ENCODE results near the gene NDUFAF7.
"Not testable (repeated sequence)": the region's sequence is repeated elsewhere in the genome, so short reads cannot be mapped to it uniquely, and the experiment has no call there.

The NDUFAF7 gene

GRCh38 chr2:37283207-37283606 is 51.7 kb downstream of the NDUFAF7 start:
- DNase-seq: peak; percentile 88

DNA sequence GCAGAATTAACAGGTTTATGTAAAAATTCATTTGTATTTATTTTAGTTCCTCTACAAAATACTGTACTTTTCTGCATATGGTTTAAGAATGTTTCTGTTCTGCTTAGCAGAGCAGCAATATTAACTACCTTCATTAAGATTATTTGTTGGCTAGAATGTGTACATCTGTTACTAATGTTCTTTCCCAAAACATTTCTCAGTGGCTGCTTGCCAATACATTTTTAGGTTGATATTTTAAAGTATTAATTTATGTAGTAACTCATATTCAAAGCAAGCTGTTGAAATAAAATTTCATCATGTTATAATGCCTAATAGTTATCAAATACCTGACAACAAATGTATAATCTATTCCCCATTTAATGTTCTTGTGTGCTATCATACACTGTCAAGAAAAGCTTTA is 52.9 kb downstream of the NDUFAF7 start:
- DNase-seq: peak; percentile 49

DNA sequence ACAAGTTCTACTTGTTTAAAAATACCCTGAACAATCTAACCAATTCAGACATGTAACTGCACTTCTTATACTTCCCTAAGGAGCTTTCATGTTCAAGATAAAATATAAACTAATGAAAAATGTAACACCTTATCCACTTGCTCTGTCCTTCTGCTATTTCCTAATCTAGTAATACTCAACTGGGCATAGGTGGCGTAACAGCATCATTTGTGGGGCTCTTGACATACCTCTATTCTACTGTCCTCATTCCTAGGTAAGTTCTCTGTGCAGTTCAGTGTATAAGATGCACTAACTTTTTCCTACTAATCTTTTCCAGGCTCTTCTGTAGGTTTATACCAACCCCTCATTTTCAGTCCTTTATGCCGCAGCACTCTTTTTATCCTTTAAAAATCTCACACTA is 56.5 kb downstream of the NDUFAF7 start:
- no peak for DNase-seq

DNA sequence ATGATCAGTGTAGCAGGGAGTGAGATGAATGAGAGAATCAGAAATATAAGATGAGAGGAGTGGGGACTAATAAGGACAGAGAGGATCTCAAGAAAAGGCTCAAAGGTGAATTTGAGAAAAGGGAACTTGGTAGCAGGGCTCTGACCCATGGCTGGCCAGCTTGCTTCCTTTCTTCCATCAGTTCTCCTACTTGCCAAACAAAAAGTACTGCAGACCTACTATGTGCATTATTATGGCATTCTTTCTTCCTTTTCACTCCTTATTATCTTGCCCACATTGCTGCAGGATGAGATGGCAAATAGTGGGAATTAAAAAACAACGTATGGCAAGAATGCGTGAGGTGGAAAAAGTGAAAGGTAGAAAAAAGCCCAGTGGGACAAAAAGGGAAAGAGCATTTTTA is 60.2 kb downstream of the NDUFAF7 start:
- DNase-seq: no peak

GRCh38 chr2:37294858-37295257 is 63.4 kb downstream of the NDUFAF7 start:
- not testable (repeated sequence) for DNase-seq

- no peak for DNase-seq
Measured at GRCh38 chr2:37295469-37296073, 64.1 kb downstream of the NDUFAF7 start.

DNA sequence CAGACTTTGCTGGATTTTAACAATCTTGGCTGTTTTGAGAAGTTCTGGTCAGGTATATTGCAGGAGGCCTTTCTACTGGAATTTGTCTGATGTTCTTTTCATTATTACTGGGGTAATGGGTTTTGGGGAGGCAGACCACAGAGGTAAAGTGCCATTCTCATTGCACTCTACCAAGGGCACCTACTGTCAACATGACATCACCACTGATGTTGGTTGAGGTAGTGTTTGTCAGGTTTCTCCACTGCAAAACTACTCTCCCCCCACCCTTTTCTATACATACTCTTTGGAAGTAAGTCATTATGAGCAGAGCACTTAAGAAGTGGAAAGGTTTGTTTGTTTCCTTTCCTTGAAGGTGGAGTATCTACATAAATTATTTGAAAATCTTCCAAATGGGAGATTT is 66.2 kb downstream of the NDUFAF7 start:
- no peak for DNase-seq
